GM21528 (cell line): ENCODE results near the gene POU4F2.

ENCODE experiments used
- ATAC-seq: cut with Tn5 transposase; IDR thresholded peaks from one replicate; pipeline ENCODE4 v1.9.1; 2021; ENCODE audit warnings: mild to moderate bottlenecking, moderate library complexity; ENCODE audit not compliant: unreplicated experiment, low FRiP score

Gene POU4F2, protein sequence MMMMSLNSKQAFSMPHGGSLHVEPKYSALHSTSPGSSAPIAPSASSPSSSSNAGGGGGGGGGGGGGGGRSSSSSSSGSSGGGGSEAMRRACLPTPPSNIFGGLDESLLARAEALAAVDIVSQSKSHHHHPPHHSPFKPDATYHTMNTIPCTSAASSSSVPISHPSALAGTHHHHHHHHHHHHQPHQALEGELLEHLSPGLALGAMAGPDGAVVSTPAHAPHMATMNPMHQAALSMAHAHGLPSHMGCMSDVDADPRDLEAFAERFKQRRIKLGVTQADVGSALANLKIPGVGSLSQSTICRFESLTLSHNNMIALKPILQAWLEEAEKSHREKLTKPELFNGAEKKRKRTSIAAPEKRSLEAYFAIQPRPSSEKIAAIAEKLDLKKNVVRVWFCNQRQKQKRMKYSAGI

DNA sequence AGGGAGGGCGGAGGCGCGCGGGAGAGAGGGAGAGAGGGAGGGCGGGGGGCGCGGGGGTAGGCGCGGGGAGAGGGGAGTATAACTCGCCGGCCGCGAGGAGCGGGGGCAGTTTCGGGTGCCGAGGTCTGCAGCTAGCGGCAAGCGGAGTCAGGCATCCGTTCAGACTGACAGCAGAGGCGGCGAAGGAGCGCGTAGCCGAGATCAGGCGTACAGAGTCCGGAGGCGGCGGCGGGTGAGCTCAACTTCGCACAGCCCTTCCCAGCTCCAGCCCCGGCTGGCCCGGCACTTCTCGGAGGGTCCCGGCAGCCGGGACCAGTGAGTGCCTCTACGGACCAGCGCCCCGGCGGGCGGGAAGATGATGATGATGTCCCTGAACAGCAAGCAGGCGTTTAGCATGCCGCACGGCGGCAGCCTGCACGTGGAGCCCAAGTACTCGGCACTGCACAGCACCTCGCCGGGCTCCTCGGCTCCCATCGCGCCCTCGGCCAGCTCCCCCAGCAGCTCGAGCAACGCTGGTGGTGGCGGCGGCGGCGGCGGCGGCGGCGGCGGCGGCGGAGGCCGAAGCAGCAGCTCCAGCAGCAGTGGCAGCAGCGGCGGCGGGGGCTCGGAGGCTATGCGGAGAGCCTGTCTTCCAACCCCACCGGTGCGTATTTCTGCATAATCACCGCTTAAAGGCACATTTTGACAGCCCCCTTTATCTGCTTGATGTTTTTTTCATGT is at the start of gene POU4F2:
Gene POU4F2 (plus strand): TSS at position 108 of the 720 bp plus-strand sequence. CDS start 248 bp downstream, at position 356.
- ATAC-seq, result no peak

DNA sequence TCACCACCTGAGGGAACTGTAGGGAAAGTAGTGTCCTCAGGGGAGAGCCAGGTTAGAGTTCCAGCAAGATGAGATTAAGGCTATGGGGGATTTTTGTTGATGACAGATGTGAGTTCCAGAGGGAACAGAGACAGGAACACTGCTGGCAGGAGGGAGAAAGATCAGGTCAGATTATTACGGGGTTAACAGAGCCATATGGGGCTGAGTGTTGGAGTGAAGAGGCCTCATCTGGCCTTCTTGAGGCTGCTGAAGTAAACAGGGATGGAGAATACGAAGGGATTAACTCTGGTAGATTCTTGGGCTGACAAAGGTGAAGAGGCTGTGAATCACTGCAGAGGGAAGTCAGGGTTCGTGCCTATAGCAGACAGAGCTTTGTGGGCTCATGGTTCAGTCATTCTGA is 47.9 kb upstream of the POU4F2 start:
- ATAC-seq, result no peak

DNA sequence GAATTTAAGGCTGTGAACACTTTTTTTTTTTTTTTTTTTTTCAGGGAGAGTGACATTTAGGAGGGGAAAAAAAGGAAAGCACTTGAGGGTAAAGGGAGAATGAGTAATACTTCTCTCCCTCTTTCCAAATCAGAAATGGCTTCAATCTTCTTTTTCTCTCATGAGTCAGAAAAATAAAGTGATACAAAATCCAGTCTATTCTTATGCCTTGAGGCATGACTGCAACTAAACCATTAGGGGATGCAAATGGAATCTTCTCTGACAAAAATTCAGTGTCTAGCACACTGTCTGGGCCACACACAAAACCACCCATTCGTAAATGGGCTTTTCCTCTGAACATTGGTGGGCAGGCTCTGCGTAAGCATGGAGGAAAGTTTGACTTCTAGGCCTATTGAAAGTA is 46.7 kb upstream of the POU4F2 start:
- ATAC-seq, result no peak

DNA sequence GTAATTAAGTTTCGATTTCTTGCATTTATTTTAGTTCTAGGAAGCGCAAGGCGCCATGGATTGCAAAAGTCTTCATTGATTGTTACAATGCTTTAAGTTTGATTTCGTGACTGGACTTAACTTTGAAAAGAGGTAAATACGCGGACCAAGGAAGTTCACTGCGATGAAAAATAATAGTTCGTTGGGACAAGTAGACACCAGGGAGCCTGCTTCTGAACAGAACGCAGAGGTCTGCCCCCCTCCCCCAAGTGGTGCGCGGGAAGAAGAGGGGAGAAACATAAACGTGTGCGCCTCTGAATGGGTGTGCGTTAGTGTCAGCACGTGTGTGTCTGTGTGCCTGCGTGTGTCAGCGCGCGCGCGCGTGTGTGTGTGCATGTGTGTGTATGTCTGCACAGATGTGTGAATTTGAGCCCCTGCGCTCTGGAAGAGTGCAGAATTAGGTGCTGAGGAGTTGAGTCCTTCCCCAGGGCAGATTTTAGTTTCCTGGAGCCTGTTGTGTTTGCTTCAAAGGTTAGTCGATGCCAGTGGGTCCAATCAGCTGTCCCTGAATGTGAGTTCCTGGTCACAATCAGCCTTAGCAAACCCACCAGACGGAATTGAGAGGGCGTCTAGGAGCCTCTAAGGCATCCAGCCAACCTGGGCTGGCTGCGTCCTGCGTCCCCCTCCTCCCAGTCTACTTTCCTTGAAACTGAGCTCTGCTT is 5.8 kb upstream of the POU4F2 start:
- no peak for ATAC-seq

DNA sequence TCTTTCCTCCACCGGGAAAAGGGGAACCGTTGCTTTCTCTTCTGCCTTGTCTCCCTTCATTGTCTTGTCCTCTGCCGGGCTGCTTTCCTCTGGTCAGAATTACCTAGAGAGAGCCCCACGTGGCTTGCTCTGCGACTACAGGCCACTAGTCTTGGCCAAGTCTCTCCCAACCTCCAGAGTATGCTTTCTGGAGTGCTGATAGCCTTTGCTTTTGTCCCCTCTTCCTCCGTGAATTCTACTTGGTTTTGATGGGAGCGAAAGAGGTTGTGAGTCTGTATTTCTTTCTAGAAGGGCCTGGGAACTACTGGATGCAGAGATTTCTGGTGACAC is 5.3 kb upstream of the POU4F2 start:
- no peak for ATAC-seq

DNA sequence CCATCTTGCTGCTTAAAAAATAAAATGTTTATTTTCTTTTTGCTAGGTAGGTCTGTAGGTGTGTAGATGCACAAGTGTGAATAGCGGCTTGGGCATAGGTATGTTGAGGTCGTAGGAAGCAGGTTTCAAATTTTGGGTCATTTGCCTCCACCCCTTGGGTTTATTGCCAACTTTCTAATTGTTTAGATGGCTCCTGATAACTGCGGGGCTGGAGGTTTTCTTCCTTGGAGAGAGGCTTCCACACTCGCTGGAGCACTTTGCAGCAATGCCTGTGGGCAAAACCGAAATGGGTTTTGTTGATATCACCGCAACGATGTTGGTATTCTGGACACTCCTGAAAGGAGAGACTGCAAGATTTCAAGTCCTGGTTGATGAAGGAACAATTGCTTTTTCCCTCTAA is 3.9 kb upstream of the POU4F2 start:
- ATAC-seq, result no peak

DNA sequence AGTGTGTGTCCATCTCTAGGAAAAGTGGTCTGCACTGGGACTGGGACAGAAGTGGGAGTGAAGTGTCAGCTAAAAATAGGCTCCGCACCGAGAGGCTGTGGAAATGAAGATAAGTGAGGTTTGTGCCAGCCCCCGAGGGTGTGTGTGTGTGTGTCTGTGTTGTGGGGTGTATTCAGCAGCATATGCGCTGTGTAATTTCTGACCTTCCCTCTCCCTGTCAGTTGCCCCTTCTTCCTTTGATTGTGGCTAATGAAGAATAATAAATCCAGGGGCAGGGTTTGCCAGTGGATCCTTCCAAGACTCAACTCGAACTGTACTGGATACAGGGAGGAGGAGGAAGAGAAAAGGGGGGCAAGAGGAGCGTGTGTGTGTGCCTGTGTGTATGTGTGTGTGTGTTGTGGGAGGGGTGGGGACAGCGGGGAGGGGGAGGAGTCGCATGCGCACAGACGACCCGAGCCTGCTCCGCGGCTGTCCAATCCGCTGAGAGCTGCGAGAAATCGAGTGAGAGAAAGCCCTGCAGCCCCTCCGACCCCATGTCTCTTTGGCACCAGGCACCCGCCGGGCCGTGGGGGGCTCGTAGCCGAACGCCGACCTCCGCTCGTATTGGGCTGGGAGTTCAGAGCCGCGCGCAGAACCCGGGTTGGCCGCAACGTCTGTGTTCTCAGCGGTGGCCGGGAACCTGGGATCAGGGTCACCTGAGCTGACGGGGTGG is 916 bp upstream of the POU4F2 start:
- ATAC-seq, result no peak

DNA sequence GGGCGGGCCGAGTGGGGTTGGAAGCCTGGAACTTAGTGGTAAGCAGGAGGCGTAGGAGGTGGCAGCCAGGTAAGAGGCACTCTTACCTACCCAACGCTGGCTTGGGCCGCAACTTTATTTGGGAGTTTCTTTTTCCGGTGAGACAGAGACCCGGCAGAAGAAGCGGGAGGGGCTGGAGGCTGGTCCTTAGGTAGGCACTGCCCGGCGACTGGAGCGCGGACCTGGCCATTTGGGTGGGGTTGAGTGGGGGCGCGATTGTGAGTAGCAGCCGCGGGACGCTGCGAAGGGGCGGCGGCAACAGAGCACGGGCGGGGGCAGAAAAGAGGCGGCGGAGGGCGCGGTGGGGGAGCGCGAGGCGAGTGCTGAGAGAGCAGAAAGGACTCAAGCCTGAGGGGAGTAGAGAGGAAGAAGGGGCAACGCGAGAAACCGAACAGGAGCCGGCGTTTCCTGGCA is 334 bp upstream of the POU4F2 start:
- no peak for ATAC-seq

DNA sequence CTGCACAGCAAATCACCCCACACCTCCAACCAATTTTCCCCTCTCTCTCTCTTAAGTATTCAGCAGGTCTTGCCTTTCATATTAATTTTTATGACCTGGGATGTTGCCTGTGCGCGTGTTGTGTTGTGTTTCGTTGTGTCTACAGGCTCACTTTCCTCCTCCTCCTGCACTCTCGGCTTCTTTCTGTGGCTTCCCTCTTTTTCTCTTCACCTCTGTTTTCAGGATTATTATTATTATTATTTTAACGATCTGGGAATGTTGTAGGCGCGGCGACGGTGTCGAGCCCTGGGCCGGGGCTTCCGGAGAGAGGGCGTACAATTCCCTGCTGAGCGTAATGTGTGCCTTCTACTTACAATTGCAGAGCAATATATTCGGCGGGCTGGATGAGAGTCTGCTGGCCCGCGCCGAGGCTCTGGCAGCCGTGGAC is 826 bp downstream of the POU4F2 start:
- ATAC-seq, result no peak

DNA sequence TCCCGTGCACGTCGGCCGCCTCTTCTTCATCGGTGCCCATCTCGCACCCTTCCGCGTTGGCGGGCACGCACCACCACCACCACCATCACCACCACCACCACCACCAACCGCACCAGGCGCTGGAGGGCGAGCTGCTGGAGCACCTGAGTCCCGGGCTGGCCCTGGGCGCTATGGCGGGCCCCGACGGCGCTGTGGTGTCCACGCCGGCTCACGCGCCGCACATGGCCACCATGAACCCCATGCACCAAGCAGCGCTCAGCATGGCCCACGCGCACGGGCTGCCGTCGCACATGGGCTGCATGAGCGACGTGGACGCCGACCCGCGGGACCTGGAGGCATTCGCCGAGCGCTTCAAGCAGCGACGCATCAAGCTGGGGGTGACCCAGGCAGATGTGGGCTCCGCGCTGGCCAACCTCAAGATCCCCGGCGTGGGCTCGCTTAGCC is 1.4 kb downstream of the POU4F2 start:
- no peak for ATAC-seq

DNA sequence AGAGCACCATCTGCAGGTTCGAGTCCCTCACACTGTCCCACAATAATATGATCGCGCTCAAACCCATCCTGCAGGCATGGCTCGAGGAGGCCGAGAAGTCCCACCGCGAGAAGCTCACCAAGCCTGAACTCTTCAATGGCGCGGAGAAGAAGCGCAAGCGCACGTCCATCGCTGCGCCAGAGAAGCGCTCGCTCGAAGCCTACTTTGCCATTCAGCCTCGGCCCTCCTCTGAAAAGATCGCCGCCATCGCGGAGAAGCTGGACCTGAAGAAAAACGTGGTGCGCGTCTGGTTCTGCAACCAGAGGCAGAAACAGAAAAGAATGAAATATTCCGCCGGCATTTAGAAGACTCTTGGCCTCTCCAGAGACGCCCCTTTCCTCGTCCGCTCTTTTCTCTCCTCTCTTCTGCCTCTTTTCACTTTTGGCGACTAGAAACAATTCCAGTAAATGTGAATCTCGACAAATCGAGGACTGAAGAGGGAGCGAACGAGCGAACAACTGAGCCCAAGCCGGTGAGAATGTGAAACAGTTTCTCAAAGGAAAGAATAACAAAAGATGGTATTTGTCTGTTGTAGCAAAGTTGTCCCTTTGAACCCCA is 1.9 kb downstream of the POU4F2 start:
- ATAC-seq, result no peak

DNA sequence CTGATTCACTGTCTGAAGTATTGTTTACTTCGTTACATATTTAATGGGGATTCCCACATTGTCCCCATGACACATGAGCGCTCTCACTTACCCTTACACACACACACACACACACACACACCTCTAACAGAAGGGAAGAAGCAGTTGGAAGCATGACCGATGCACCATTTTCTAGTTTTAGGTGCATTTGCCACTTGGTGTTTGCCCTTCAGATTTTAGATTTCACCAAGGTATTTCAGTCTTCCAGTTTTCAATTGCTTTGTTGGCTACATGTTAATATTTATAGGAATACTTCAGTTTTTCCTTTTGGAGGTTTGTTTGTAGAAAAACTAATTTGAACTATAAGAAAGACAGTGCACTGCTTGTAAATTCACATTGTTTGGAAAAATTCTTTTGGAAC is 3.1 kb downstream of the POU4F2 start:
- no peak for ATAC-seq

DNA sequence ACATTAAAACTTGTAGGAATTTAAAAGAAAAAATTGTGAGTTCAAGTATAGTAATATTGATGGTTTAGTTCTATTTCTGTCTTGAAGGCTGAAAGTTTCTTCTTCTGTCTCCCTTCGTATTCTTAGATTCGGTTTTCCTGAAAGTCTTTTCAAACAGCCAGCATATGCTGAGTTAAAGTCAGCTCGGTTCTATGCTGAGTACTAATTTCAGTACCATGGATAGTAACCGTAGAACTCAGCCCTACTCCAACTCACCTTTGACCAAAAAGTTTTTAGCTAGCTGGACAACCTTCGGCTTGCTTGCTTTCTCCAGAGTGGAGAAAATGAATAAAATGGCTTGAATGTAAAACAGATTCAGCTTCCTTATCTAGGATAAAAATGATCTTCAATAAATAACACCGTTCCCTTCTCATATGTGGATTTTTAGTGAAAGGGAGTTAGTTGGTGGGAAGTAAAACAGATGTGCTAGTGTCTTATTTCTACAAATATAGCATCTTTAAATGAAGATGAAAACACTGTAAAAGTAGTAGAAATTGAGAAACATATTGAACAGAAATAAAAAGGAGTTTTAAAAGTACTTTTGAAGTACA is 5.2 kb downstream of the POU4F2 start:
- ATAC-seq, result no peak

DNA sequence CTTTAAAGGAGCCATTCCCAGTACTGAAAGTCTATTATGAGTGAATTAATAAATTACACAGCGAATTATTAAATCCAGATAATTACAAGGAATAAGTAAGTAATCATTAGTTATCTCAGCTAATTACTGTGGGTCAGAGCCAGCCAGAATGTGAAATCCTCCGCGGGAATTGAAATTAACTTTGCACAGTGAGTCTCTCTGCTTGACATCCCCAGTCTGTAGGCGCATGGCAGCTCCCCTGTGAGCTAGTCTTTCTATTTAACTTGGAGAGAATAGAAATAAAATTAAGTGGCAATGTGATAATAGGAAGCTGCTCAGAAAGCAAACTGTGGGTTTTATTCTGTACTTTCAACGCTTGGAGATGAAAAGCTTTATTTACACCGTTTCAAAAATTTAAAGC is 7.2 kb downstream of the POU4F2 start:
- ATAC-seq, result no peak

DNA sequence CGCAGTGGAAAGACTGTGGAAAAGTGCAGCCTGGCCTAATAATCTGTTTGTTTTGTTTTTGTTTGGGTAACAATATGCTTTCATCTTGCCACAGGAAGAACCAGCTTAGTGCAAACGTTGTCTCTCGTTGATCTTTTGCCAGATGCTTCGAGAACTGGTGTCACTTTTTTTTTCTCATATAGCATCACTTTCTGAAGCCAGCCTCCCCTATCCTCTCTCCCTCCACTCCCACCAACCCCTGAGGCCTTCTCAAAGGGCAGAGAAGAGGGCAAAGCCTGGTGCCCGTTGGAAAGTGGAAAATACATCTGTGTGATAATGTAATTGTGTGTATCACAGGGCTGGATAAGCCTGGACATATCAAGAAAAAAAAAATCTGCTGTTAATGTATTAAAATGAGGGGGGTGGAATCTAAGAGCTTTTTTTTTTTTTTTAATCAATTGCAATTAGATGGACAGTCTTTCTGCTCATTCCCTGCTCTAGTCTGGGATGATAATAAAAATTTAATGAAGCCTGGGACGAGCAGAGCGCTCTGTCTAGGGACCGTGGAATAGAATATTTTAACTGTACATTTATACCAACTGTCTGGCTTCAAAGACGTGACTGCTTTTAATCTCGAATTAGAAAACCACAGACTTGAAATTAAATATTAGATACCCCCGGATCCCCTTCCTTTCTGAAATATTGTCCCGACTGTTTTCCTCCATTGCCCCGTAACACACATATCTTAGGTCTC is 8.1 kb downstream of the POU4F2 start:
- ATAC-seq, result no peak

DNA sequence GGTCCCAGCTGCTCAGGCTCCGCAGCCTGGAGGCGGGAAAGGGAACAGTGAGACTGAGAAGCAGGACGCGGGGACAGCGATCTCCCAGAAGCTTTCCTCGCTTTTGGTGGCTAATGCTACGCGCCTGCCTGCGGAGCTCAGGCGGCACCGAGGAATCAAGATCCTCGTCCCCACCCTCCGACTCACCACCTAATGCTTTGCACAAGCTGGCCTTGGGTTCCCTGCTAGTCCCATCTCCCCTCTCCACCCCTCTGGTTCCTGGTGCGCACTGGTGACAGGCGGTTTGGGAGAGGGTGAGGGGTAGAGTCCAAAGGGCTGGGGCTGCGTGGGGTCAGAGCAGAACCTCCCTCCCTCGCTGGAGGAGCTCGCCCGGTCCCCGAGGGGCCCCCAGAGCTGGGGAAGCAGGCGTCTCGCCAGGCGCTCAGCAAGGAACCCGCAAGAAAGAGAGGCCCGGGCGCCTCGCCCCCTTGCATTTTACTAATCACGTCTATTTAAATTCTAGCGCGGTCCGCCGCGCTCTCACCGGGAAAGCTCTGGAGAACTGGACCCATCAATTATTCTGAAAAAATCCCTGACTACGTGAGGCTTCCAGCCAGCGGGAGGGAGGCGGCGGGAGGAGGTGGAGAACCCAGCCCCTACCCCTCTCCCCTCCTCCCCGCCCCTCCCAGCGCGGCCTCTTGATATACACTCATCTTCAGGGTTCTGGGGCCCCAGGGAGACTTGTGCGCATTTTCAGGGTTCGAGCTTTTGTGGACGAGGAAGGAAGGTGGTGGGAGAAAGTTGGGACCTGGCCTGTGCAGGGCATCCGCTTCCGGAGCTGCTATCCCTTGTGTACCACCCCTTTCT is 9.1 kb downstream of the POU4F2 start:
- no peak for ATAC-seq

DNA sequence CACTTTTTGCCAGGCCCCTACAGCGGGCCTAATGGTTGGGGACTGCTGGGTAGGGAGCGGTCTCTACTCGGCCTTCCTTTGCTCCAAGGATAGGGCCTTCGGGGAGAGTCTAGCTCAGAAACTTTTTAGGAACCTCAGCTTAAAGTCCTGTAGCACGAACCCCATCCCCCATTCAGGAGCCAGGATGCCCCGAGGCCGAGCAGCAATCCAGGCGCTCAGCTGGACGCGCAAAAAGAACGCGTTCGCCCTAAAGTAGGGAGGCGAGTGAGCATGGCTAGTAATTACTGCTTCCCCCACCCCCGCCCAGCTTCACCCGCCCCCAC is 9.7 kb downstream of the POU4F2 start:
- no peak for ATAC-seq

DNA sequence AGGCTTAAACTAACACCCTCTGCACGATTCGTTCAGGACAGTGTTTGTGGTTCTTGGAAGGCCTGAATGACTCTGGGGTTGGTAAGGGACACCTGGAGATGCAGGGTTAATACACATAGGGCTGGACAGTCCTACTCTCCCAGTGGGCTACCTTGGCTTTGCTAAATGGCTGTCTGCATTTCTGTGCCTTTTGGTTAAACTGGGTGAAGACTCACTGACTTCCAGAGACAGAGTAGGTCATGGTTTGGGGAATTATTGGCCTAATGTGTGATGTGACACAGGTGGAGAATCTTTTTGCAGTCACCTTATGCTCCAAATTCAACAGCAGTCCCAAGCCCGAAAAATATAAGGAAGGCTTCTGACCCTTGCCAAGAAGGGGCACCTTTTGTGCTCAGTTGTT is 10.5 kb downstream of the POU4F2 start:
- no peak for ATAC-seq

DNA sequence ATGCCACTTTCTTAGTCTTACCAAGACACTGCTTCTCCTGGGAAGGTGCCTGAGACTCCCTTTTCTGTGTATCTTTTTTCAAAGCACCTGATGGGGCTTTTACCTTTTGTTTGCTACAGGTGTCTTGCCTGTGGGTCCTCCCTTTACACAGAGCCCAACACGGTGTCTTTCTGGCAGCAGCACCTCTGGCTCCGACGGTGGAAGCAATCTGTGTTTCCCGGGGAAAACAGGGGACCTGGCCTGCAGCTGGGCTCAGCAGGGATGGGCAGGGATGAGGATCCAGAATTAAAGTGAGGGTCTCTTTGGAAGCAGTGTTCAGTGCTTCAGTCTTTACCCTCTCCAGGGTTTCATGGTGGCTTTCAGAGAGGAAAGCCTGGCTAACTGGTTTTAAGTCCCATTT is 11.3 kb downstream of the POU4F2 start:
- ATAC-seq, result no peak
